NCI-H1105 treated with DMSO at 0.1 percent for 48 hours (cell line): ENCODE measurements around the gene LDB2.
"Not testable (repeated sequence)": the region's sequence is repeated elsewhere in the genome, so short reads cannot be mapped to it uniquely, and the experiment has no call there.

Experiments
- DNase-seq: peaks from one replicate; lab custom pipeline; 2025; lab: John Stamatoyannopoulos, UW

Gene LDB2

GRCh38 chr4:16646459-16646858 lies 252.0 kb downstream of the LDB2 start:
- no peak for DNase-seq

DNA sequence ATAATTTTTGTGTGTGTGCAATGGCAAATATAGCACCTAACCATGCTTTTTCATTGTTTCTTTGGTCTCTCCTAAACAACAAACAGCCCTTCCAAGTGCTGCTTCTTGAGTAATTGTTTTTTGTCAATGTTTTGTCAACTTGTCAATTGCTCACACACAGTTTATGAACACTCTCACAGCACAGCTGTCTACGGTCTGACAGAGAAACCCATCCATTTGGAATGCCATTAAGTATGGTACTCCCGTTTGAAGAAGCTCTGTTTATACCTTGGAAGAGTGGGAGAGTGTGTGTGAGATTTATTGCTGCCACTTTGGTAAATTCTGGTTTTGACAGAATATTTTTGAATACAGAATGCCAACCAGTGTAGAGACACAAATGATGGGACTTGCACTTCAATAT lies 254.6 kb downstream of the LDB2 start:
- DNase-seq: no peak

GRCh38 chr4:16642897-16643296 lies 255.5 kb downstream of the LDB2 start:
- DNase-seq: peak; percentile 27

DNA sequence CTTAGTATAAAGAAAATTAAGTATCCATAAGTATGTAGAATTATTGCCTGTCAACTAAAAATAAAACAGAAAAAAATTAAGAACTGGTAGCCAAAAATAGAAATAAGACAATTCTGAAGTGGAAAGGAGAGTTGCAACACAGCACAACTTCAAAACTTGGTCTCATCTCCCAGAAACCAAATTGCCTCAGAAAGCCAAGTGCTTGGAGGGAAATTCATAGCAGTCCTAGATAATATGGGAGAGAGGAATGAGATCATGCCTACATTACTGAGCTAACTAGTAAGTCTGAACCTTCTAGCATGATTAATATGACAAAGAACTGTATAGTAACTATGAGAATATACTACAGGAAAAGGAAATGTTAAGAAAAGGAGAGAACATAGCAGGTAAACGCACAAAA lies 256.5 kb downstream of the LDB2 start:
- DNase-seq: no peak

DNA sequence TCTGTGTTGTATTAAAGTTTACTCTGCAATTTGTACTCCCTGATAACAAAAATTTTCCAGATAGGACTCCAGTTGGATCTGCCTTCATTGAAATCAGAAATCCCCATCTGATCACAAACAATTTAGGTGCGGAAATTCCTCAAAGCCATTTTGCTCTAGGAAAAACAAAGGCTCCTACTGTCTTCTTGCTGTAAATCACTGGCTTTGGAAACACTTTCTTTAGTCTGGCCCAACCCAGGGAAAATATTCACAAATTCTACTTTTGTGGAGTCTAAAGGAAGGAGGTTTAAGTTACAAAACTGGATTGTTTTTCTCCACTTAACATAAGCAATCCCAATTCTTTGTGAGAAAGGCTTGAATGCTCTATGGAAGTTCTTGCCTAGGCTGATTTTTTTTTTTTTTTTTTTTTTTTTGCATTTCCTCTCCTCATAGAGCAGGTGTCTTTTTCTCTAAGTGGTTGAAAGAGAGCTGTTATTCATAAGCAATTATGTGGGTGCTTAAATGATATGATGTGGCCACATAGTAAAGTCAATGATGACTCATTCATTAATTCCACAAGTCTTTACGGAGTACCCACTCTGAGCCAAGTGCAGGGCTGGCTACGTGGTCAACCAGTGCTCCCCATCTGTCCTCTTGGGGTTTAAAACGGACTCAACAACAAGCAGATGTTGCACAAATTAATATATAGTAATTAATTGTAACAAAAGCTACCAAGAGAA lies 261.4 kb downstream of the LDB2 start:
- no peak for DNase-seq

DNA sequence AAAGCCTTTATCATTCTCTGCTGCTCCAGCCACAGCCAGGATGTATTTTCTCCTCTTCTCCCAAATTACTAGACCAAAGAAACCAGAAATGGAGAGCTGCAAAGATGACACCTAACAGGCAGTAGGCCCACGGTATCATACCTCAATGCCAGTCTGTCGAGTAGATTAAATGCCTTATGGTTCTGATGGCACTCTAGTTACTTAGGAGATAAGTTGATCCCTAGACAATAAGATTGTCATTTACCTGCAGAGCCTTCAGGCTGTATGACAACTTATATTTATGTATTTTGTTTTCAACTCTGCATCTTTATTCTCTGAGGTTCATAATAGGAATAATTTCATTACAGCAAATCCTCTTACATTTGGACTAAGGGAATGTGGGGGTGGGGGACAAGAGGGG lies 262.1 kb downstream of the LDB2 start:
- no peak for DNase-seq

DNA sequence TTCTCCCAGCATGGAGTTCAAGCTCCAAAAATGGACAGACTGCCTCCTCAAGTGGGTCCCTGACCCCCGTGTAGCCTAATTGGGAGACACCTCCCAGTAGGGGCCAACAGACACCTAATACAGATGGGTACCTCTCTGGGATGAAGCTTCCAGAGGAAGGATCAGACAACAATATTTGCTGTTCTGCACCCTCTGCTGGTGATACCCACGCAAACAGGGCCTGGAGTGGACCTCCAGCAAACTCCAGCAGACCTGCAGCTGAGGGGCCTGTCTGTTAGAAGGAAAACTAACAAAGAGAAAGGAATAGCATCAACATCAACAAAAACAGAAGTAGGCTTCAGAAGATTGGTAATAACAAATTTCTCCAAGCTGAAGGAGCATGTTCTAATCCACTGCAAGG lies 269.2 kb downstream of the LDB2 start:
- not testable (repeated sequence) for DNase-seq

- not testable (repeated sequence) for DNase-seq
These were observed 269.6 kb downstream of the LDB2 start for GRCh38 chr4:16628835-16629234.

- no peak for DNase-seq
These were observed 270.4 kb downstream of the LDB2 start for GRCh38 chr4:16627999-16628398.

DNA sequence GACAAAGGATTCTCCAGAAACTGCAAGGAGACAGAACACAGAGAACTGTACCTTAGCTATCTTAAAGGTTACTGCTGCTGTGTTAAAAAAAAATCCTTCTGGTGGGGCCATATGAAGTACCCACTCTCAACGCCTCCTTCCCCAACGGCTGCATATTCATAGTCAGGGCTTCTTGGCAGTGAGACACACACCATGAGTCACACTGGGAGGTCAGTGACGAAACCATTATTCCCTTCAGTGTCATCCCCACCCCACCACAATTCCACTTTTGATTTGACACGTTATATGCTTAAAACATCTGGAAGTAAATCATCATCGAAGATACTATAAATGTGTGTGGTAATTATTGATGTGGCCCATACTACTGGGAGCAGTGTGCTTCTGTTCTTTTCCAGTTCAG lies 271.5 kb downstream of the LDB2 start:
- no peak for DNase-seq

DNA sequence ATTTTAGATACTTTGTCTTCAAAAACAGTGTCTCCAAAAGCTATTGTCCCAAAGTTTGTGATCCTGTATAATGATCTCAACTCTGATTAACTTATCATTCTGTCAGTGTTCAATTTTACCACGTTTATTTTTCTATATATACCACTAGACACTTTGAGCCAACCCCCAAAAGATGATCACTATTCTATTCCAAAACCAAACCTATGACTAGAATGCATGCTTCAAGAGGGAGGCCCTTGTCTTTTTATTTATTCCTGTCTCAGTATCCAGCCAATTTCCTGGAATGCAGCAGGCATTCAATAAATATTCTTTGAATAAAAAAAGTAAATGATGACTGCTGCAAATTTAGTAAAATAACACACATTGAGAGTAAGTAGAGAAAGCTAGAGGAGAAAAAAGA lies 275.6 kb downstream of the LDB2 start:
- no peak for DNase-seq

DNA sequence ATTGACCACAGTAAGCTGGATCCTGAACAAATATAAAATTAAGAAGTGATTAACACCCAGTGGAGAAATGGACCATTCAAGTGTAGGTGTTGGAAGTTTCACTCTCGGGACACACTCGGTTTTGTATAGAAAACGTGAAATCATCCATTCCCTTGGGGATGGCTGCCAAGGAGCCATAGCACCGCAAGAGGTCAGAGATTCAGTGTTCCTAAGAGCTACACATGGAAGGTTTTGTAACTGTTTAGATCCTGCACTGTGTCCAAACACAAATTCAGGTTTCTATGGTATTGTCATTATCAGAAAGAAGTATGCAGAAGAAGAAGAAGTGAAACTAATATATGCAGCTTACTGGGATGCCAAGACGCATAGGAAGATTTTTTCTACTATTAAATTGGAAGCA lies 281.0 kb downstream of the LDB2 start:
- DNase-seq: no peak

DNA sequence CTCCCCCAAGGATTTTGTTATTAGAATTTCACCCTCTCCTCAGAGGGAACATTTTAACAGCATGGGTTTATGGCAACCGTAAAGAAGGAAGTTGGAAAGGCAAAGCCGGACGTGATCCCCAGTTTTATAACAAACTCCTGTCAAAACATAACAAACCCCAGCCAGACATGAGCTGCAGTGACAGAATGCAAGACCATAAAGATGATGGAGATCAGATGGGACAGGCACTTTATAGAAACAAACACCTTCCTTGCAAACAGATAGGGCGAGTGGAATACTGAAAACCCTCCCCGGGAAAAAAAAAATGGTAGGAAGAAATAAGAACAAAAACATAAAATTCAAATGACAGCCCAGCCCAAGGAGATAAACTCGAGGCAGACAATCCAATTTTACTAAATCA lies 281.4 kb downstream of the LDB2 start:
- DNase-seq: no peak

GRCh38 chr4:16609170-16609758 lies 289.2 kb downstream of the LDB2 start:
- DNase-seq: no peak

- no peak for DNase-seq
These were observed 289.8 kb downstream of the LDB2 start for GRCh38 chr4:16608611-16609125.

DNA sequence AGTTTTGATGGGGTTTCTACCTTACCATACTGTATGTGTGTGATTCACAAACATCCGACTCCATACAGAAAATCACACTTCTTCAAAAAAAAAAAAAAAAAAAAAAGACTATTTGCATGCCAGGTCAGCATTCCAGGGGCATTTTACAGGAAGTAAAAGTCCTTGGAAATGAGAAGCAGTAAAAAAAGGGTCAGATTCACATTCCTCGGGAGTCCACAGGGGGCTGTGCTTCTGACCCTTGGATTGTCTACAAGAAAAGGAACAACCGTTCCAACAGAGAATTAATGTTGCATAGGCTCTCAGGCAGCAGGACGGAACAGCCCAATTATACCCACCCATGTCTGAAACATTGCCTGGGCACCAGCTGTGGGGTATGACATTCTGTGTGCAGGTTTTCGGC lies 290.3 kb downstream of the LDB2 start:
- DNase-seq: no peak

GRCh38 chr4:16607241-16608066 lies 291.0 kb downstream of the LDB2 start:
- DNase-seq: no peak

GRCh38 chr4:16606691-16607090 lies 291.8 kb downstream of the LDB2 start:
- no peak for DNase-seq

- DNase-seq: no peak
These were observed 295.3 kb downstream of the LDB2 start for GRCh38 chr4:16603178-16603577.

GRCh38 chr4:16598597-16599206 lies 299.7 kb downstream of the LDB2 start:
- no peak for DNase-seq

- DNase-seq: no peak
These were observed 300.4 kb downstream of the LDB2 start for GRCh38 chr4:16597845-16598596.

DNA sequence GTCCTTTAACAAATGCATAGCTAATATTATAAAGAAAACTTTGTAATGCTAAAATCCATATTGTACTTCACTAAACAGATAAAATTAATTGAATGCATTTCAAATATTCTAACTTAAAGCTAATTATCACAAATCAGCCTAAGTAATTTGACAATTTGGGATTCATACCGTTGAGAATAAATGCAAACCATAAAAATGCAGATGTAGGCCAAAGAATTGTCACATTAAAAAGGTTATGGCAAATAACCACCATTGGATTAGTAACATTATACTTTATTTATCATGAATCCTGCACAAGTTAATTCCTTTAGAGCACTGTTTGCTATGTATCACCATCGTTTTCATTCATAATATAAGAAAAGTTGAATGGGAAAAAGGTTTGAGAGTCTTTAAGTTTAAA lies 301.0 kb downstream of the LDB2 start:
- no peak for DNase-seq
